Activated naive CD8-positive, alpha-beta T cell treated with anti-CD3 and anti-CD28 coated beads, Interleukin-2, amount 10 ng/mL, durations not matched to agents 7 days and 5 days (primary cell): Measurements from ENCODE around the gene NPTN. TPM values are rescaled to one million over a fixed set of nuclear protein-coding genes. Genes with fewer than 3 reads are reported as not detected.

Experiments
- ATAC-seq: fragments of 150-1000 bp; cut with Tn5 transposase; one replicate; pipeline ENCODE4 v1.10.0; 2021; ENCODE audit warnings: low read depth, moderate library complexity
- POLR2A ChIA-PET: fragments of 350-600 bp; sonication (Branson Sonifier 250); formaldehyde crosslinking; loops from one replicate; lab custom pipeline; 2021; ENCODE audit warnings: antibody characterized with exemption; lab: Charles Lee
- DNase-seq: peaks from one replicate; pipeline ENCODE4 v3.0.0; 2021
- H3K27ac Mint-ChIP-seq: one replicate; pipeline ENCODE4 v1.8.0; 2022; ENCODE audit warnings: mild to moderate bottlenecking, mixed read lengths
- H3K27me3 Mint-ChIP-seq: one replicate; pipeline ENCODE4 v1.8.0; 2022; ENCODE audit warnings: mild to moderate bottlenecking, moderate library complexity, mixed read lengths
- H3K36me3 Mint-ChIP-seq: one replicate; pipeline ENCODE4 v1.8.0; 2021; ENCODE audit warnings: mild to moderate bottlenecking, mixed read lengths
- H3K4me1 Mint-ChIP-seq: one replicate; pipeline ENCODE4 v1.8.0; 2021; ENCODE audit warnings: mixed read lengths
- H3K4me3 Mint-ChIP-seq: one replicate; pipeline ENCODE4 v1.8.0; 2022; ENCODE audit warnings: mild to moderate bottlenecking, moderate library complexity, mixed read lengths
- H3K9me3 Mint-ChIP-seq: one replicate; pipeline ENCODE4 v1.8.0; 2021; ENCODE audit warnings: mixed read lengths
- total RNA-seq, 2 experiments: library from RNA; stranded (reverse); gene quantifications; one replicate each; pipeline ENCODE4 v1.2.3, GENCODE V29; 2021

Gene NPTN
- total RNA-seq, 2 experiments from 2014 or later = 30.4 to 33.6 TPM

GRCh38 chr15:73530649-73531048, 102.5 kb downstream of the NPTN start:
- no peaks in the 10 kb centered on the region for H3K9me3 Mint-ChIP-seq
- H3K36me3 Mint-ChIP-seq = no peaks in the 10 kb centered on the region
- H3K27me3 Mint-ChIP-seq = peaks cover 13% of the 10 kb centered on the region
- POLR2A ChIA-PET = no interaction called here
- ATAC-seq (no peak), DNase-seq (no peak)
- no peak overlapping the region for H3K27ac Mint-ChIP-seq
- no peaks in the 10 kb centered on the region for H3K4me1 Mint-ChIP-seq
- H3K4me3 Mint-ChIP-seq = no peak overlapping the region

- ATAC-seq (no peak), DNase-seq (no peak)
- H3K27me3 Mint-ChIP-seq = peaks cover 22% of the 10 kb centered on the region
- POLR2A ChIA-PET = no interaction called here
- H3K36me3 Mint-ChIP-seq = no peaks in the 10 kb centered on the region
- H3K4me1 Mint-ChIP-seq = no peaks in the 10 kb centered on the region
- no peak overlapping the region for H3K4me3 Mint-ChIP-seq
- H3K9me3 Mint-ChIP-seq = no peaks in the 10 kb centered on the region
- H3K27ac Mint-ChIP-seq = no peak overlapping the region
Measured at GRCh38 chr15:73527598-73527997, 105.6 kb downstream of the NPTN start.

GRCh38 chr15:73524919-73525318, 108.3 kb downstream of the NPTN start:
- Mint-ChIP-seq H3K36me3 (no peaks in the 10 kb centered on the region), H3K27ac (no peak overlapping the region), H3K4me1 (no peaks in the 10 kb centered on the region), H3K9me3 (no peaks in the 10 kb centered on the region), H3K4me3 (no peak overlapping the region), H3K27me3 (peaks cover 24% of the 10 kb centered on the region)
- no peak for DNase-seq
- no peak for ATAC-seq
- POLR2A ChIA-PET = no interaction called here

GRCh38 chr15:73522011-73522410, 111.2 kb downstream of the NPTN start:
- DNase-seq (no peak), ATAC-seq (no peak)
- peaks cover 2% of the 10 kb centered on the region for H3K4me1 Mint-ChIP-seq
- no peak overlapping the region for H3K27ac Mint-ChIP-seq
- POLR2A ChIA-PET = no interaction called here
- H3K36me3 Mint-ChIP-seq = no peaks in the 10 kb centered on the region
- no peaks in the 10 kb centered on the region for H3K9me3 Mint-ChIP-seq
- peaks cover 22% of the 10 kb centered on the region for H3K27me3 Mint-ChIP-seq
- H3K4me3 Mint-ChIP-seq = no peak overlapping the region

GRCh38 chr15:73518876-73519733, 114.1 kb downstream of the NPTN start:
- Mint-ChIP-seq H3K27ac (no peak overlapping the region), H3K36me3 (no peaks in the 10 kb centered on the region), H3K9me3 (no peaks in the 10 kb centered on the region), H3K4me1 (peaks cover 2% of the 10 kb centered on the region), H3K4me3 (no peak overlapping the region), H3K27me3 (peaks cover 11% of the 10 kb centered on the region)
- no peak for DNase-seq
- POLR2A ChIA-PET = no interaction called here
- ATAC-seq = no peak

- ATAC-seq (no peak), DNase-seq (no peak)
- Mint-ChIP-seq H3K36me3 (no peaks in the 10 kb centered on the region), H3K27ac (no peak overlapping the region), H3K9me3 (no peaks in the 10 kb centered on the region), H3K4me3 (no peak overlapping the region), H3K4me1 (peaks cover 2% of the 10 kb centered on the region), H3K27me3 (peaks cover 9% of the 10 kb centered on the region)
- POLR2A ChIA-PET = no interaction called here
Measured at GRCh38 chr15:73518180-73518862, 114.9 kb downstream of the NPTN start.

- POLR2A ChIA-PET = no interaction called here
- Mint-ChIP-seq H3K27me3 (peaks cover 7% of the 10 kb centered on the region), H3K4me1 (peaks cover 2% of the 10 kb centered on the region), H3K4me3 (no peak overlapping the region), H3K36me3 (no peaks in the 10 kb centered on the region), H3K27ac (no peak overlapping the region), H3K9me3 (no peaks in the 10 kb centered on the region)
- ATAC-seq (no peak), DNase-seq (no peak)
Measured at GRCh38 chr15:73517566-73517965, 115.6 kb downstream of the NPTN start.

- POLR2A ChIA-PET = no interaction called here
- ATAC-seq = no peak
- no peak for DNase-seq
- H3K27ac Mint-ChIP-seq = no peak overlapping the region
- no peaks in the 10 kb centered on the region for H3K36me3 Mint-ChIP-seq
- H3K4me3 Mint-ChIP-seq = no peak overlapping the region
- no peaks in the 10 kb centered on the region for H3K9me3 Mint-ChIP-seq
- H3K4me1 Mint-ChIP-seq = peaks cover 2% of the 10 kb centered on the region
- H3K27me3 Mint-ChIP-seq = peaks cover 4% of the 10 kb centered on the region
Measured at GRCh38 chr15:73515527-73515926, 117.7 kb downstream of the NPTN start.

Other genes starting within 250 kb of the NPTN start
- not detected for gene REC114, start 190.2 kb downstream of the NPTN start, total RNA-seq
- gene CD276, start 51.0 kb upstream of the NPTN start, total RNA-seq = 1 to 10 TPM in 1 of 2 experiments, under 1 TPM in 1; 0.71 to 1.8 TPM
- gene INSYN1, start 120.0 kb upstream of the NPTN start, total RNA-seq = not detected
- gene TBC1D21, start 240.2 kb upstream of the NPTN start, total RNA-seq = not detected